ENCODE measurements around the gene ACTN2.

- TF ChIP-seq POLR2A (IDR thresholded peaks at IDR 0.05) (no peak), CTCF (IDR thresholded peaks at IDR 0.05) (no peak)
These were observed at the start of gene ACTN2 for GRCh38 chr1:236685917-236686814.
